ENCODE results near the gene ZHX3. TPM values are rescaled to one million over a fixed set of nuclear protein-coding genes. Genes with fewer than 3 reads are reported as not detected.

ZHX3 gene
- total and polyA plus RNA-seq, 2 of the 13 experiments (the other 11 are each of a cell fraction or from before 2014, with no cell fraction given), result 8.4 to 11.7 TPM

DNA sequence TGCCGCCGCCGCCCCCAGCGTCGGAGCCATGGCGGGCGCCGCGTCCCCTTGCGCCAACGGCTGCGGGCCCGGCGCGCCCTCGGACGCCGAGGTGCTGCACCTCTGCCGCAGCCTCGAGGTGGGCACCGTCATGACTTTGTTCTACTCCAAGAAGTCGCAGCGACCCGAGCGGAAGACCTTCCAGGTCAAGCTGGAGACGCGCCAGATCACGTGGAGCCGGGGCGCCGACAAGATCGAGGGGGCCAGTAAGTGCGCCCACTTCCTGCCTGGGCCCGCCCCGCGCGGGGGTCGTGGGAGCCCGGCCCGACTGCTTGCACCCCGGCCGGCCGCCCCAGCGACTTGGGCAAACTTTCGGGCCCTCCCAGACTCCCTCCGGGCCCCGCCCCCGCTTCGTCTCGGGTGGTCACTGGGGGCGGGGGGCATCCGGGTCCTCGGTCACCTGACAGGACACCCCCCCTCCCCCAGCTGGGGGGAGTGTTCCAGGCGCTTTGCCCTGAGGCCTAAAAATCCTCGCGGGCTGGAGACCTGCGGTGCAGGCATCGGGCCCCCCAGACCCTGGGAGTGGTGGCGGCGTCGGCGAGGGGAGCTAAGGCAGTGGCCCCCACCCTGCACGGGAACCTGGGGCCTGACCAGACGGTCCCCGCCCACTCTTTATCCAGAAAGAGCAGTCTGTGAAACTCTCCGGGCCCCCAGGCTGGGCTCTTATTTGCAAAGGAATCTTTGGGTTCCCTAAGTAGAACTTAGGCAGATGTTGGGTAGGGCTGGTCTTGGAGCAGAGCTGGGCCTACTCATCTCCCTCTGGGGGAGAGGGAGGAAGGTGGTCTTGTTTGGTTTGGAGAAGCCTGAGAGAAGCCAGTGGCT, 179.7 kb downstream of the ZHX3 start (continued):
- TF ChIP-seq, protein P1, sequence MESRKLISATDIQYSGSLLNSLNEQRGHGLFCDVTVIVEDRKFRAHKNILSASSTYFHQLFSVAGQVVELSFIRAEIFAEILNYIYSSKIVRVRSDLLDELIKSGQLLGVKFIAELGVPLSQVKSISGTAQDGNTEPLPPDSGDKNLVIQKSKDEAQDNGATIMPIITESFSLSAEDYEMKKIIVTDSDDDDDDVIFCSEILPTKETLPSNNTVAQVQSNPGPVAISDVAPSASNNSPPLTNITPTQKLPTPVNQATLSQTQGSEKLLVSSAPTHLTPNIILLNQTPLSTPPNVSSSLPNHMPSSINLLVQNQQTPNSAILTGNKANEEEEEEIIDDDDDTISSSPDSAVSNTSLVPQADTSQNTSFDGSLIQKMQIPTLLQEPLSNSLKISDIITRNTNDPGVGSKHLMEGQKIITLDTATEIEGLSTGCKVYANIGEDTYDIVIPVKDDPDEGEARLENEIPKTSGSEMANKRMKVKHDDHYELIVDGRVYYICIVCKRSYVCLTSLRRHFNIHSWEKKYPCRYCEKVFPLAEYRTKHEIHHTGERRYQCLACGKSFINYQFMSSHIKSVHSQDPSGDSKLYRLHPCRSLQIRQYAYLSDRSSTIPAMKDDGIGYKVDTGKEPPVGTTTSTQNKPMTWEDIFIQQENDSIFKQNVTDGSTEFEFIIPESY (CRISPR knock-in tag; IDR thresholded peaks at IDR 0.05), result peak; percentile 39; the same call in 1 of the 2 replicates
- peak; percentile 44 for TF ChIP-seq SALL1 (CRISPR knock-in tag; IDR thresholded peaks at IDR 0.05)
- TF ChIP-seq NCOA1 (CRISPR knock-in tag; IDR thresholded peaks at IDR 0.05), result peak; percentile 89; the same call in 1 of the 2 replicates
- peak; percentile 67; the same call in 1 of the 2 replicates for TF ChIP-seq DMAP1 (CRISPR knock-in tag; IDR thresholded peaks at IDR 0.05)
- no peak for TF ChIP-seq ZNF367 (CRISPR knock-in tag; IDR thresholded peaks at IDR 0.05; ENCODE audit: borderline replicate concordance)
- no peak; the same call in 1 of the 2 replicates for TF ChIP-seq ZSCAN9 (CRISPR knock-in tag; IDR thresholded peaks at IDR 0.05; ENCODE audit: borderline replicate concordance)
- peak; percentile 38 for TF ChIP-seq ELF3 (CRISPR knock-in tag; IDR thresholded peaks at IDR 0.05)
- peak; percentile 50; the same call in 1 of the 2 replicates for TF ChIP-seq HOXD1 (CRISPR knock-in tag; IDR thresholded peaks at IDR 0.05)
- TF ChIP-seq SIX4 (CRISPR knock-in tag; IDR thresholded peaks at IDR 0.05), result no peak
- TF ChIP-seq ZNF75D (CRISPR knock-in tag; IDR thresholded peaks at IDR 0.05; ENCODE audit: borderline replicate concordance), result 0 out of 2 replicates have a peak, but pooled peaks have one; percentile 20
- peak; percentile 68; the same call in 1 of the 2 replicates for TF ChIP-seq ZNF746 (CRISPR knock-in tag; IDR thresholded peaks at IDR 0.05)
- TF ChIP-seq, protein P2, sequence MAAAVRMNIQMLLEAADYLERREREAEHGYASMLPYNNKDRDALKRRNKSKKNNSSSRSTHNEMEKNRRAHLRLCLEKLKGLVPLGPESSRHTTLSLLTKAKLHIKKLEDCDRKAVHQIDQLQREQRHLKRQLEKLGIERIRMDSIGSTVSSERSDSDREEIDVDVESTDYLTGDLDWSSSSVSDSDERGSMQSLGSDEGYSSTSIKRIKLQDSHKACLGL (CRISPR knock-in tag; IDR thresholded peaks at IDR 0.05), result peak; percentile 76; the same call in 1 of the 2 replicates
- TF ChIP-seq ZFP62 (CRISPR knock-in tag; IDR thresholded peaks at IDR 0.05), result no peak
- no peak for TF ChIP-seq MZF1 (CRISPR knock-in tag; IDR thresholded peaks at IDR 0.05; ENCODE audit: borderline replicate concordance)
- 0 out of 2 replicates have a peak, but pooled peaks have one; percentile 43 for TF ChIP-seq ZNF34 (CRISPR knock-in tag; IDR thresholded peaks at IDR 0.05; ENCODE audit: borderline replicate concordance)
- TF ChIP-seq ZNF83 (CRISPR knock-in tag; IDR thresholded peaks at IDR 0.05; ENCODE audit: borderline replicate concordance), result peak; percentile 19; the same call in 1 of the 2 replicates
- TF ChIP-seq, protein P3, sequence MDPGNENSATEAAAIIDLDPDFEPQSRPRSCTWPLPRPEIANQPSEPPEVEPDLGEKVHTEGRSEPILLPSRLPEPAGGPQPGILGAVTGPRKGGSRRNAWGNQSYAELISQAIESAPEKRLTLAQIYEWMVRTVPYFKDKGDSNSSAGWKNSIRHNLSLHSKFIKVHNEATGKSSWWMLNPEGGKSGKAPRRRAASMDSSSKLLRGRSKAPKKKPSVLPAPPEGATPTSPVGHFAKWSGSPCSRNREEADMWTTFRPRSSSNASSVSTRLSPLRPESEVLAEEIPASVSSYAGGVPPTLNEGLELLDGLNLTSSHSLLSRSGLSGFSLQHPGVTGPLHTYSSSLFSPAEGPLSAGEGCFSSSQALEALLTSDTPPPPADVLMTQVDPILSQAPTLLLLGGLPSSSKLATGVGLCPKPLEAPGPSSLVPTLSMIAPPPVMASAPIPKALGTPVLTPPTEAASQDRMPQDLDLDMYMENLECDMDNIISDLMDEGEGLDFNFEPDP (CRISPR knock-in tag; conservative IDR thresholded peaks at IDR 0.05), result no peak
- peak; percentile 80; the same call in 1 of the 2 replicates for TF ChIP-seq AHR (CRISPR knock-in tag; IDR thresholded peaks at IDR 0.05)
- TF ChIP-seq ZNF674 (CRISPR knock-in tag; IDR thresholded peaks at IDR 0.05; ENCODE audit: low read depth), result no peak
- TF ChIP-seq ZNF331 (CRISPR knock-in tag; IDR thresholded peaks at IDR 0.05), result peak; percentile 23; the same call in 1 of the 2 replicates
- peak; percentile 44; the same call in 1 of the 2 replicates for TF ChIP-seq FOXO1 (CRISPR knock-in tag; IDR thresholded peaks at IDR 0.05)
- TF ChIP-seq ATAD3A (CRISPR knock-in tag; IDR thresholded peaks at IDR 0.05), result 0 out of 2 replicates have a peak, but pooled peaks have one; percentile 48
- TF ChIP-seq NR1H2 (CRISPR knock-in tag; IDR thresholded peaks at IDR 0.05; ENCODE audit: borderline replicate concordance, low read depth), result peak; percentile 72; the same call in 1 of the 2 replicates
- TF ChIP-seq SNAI1 (CRISPR knock-in tag; IDR thresholded peaks at IDR 0.05; ENCODE audit: borderline replicate concordance), result peak; percentile 54; the same call in 1 of the 2 replicates
- peak; percentile 81; the same call in 1 of the 2 replicates for TF ChIP-seq NFKB2 (CRISPR knock-in tag; IDR thresholded peaks at IDR 0.05; ENCODE audit: borderline replicate concordance)
- TF ChIP-seq, protein P4, sequence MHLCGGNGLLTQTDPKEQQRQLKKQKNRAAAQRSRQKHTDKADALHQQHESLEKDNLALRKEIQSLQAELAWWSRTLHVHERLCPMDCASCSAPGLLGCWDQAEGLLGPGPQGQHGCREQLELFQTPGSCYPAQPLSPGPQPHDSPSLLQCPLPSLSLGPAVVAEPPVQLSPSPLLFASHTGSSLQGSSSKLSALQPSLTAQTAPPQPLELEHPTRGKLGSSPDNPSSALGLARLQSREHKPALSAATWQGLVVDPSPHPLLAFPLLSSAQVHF (CRISPR knock-in tag; IDR thresholded peaks at IDR 0.05), result no peak; the same call in 1 of the 2 replicates
- TF ChIP-seq ZFP1 (CRISPR knock-in tag; IDR thresholded peaks at IDR 0.05), result no peak
